ENCODE data around the gene AUTS2.

DNA sequence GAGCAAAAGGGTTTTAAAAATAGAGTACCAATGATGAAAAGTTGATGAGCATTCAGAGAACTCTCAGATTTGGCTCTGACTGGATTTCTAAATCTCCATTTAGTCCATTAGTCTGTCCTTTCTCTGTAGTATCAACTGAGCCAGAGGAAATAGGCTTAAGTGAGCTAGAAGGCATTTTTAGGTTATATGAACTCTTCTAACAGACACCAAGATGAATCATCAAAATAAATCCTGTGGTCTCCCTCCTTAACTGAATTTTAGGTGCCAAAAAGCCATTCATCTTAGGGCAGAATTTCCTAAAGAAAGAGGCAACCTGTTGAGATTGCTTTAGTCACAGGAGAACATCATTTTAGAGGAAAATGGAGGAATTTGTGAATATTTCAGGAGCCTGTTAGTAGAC, 305.1 kb downstream of the AUTS2 start:
- TF ChIP-seq, protein P1, sequence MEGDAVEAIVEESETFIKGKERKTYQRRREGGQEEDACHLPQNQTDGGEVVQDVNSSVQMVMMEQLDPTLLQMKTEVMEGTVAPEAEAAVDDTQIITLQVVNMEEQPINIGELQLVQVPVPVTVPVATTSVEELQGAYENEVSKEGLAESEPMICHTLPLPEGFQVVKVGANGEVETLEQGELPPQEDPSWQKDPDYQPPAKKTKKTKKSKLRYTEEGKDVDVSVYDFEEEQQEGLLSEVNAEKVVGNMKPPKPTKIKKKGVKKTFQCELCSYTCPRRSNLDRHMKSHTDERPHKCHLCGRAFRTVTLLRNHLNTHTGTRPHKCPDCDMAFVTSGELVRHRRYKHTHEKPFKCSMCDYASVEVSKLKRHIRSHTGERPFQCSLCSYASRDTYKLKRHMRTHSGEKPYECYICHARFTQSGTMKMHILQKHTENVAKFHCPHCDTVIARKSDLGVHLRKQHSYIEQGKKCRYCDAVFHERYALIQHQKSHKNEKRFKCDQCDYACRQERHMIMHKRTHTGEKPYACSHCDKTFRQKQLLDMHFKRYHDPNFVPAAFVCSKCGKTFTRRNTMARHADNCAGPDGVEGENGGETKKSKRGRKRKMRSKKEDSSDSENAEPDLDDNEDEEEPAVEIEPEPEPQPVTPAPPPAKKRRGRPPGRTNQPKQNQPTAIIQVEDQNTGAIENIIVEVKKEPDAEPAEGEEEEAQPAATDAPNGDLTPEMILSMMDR (IDR thresholded peaks at IDR 0.05), result no peak
- no peak for TF ChIP-seq POLR2A (IDR thresholded peaks at IDR 0.05)
